ENCODE measurements around the gene MTHFD1.
"Not testable (repeated sequence)": the region's sequence is repeated elsewhere in the genome, so short reads cannot be mapped to it uniquely, and the experiment has no call there.

MTHFD1 gene

DNA sequence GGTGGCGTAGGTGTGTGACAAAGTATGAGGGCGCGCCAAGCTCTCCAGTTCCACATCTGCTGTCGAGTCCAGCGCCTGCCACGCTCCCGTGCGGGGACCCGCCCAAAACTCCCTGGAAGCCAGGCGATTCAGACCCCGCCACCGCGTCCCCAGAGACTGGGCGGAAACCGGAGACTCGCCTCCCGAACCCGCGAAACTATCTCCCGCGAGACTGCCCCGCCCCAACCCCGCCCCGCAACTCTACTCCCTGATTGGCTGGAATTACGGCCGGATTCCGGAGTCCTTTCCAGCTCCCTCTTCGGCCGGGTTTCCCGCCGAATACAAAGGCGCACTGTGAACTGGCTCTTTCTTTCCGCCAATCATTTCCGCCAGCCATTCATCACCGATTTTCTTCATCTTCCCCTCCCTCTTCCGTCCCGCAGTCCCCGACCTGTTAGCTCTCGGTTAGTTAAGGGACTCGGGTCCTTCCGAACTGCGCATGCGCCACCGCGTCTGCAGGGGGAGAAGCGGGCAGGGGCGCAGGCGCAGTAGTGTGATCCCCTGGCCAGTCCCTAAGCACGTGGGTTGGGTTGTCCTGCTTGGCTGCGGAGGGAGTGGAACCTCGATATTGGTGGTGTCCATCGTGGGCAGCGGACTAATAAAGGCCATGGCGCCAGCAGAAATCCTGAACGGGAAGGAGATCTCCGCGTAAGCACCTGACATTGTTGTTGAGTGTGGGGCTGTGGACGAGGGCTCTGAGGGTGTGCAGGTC lies at the start of gene MTHFD1:
TSS of gene MTHFD1 (plus strand) at position 572 of the 751 bp plus-strand sequence. CDS start at position 647, 75 bp downstream.
- peak; percentile 100 for DNase-seq (ENCODE audit: low read depth, low spot score)

DNA sequence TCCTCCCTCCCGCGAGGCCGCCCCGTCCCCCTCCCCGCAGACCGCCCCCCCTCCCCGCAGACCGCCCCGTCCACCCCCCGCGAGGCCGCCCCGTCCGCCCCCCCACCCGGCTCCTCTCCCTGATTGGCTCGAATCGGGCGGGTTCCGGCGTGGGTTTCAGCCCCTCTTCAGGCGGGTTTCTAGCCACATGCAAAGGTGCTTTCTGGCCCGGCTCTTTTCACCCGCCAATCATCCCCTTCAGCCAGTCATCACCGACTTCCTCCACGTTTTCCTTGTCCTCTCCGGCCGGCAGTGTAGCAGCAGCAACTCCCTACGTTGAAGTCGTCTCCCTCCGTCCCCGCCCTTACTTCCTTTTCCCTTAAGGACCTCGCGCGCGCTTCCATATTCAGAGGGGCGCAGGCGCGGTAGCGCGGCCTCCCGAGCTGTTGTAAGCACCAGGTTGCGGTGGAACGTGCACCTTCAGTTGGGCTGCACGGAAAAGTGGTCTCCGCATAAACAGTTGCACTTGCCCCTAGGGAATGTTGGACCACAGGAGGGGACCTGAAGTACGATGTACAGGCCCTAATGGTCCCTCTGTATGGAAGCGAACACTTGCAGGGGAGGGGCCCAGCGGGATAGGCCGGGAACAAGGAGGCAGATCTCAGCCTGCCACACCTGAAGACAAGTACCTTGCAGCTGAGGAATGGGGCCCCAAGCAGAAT lies 49.4 kb upstream of the MTHFD1 start:
- DNase-seq (ENCODE audit: low read depth, low spot score): peak; percentile 98

DNA sequence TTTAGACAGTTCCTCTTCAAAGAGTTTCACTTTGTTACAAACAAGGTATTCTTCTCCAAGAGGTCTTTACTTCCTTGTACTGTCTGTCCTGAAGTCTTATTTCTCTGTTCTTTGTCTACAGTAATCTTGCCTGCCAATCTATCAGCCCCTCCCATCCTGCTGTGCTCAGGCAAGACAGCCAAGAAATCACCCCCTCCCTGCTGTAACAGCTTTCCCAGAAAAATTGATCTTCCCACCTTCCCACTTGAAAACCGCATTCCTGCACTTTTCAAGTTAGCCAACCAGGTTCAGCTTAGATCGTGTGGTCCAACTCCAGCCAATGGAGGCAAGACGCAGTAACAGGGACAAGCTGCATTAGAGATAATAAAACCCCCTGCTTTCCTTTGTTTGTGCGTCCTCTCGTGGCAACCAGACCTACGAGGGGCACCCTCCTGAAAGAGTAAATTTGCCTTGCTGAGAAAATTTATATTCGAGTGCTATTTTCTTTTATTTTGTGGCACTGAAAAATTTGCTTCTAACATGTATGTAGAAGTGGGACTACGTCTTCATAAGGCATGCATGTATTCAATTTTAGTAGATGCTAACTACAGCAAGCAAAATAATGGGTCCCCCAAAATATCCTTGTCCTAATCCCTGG lies 47.5 kb upstream of the MTHFD1 start:
- peak; percentile 19 for DNase-seq (ENCODE audit: low read depth, low spot score)

DNA sequence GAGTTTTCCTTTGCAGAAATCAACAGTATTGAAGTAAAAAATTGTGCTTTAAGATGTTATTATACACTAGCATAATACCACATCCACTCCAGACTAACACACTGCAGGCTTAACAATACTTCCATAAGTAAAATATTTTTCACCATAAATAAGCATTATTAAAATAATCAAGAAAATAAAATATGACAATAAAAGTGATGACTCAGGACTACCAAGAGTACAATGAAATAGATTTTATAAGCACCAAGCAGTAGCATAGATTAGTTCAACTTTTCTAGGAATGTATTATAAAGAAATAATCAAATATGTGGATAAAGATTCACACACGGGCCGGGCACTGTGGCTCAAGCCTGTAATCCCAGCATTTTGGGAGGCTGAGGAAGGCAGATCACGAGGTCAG lies 40.4 kb upstream of the MTHFD1 start:
- no peak for DNase-seq (ENCODE audit: low read depth, low spot score)

DNA sequence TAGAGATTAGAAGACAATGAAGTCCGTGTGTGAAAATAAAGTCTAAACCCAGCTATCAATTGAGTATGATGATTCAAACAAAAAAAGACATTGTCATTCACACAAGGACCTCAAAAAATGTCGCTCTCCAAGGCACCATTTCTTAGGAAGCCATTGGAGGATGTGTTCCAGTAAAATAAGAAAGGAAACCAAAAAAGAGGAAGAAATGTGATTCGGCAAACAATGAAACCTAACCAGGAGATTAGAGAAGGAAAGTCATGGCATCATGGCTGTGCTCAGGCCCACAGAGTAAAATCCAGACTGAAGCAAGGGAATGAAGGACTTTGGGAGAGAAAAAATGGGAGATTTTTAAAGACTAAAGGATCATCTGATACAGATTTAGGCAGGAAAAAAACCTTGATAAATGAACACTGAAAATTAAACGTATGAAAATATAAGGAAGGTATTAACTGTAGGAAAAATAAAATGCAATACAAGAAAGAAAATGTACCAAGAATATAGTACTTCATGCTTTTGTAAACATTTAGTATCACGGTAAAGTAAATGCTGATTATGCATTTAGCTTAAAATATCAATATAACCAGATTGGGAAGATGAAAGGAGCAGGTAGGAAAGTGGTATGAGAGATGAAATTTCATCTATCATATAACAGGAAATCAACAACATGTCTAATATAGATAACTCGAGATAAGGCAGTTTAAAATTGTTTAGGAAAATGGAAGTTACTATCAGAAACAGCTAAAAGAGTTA lies 38.2 kb upstream of the MTHFD1 start:
- no peak for DNase-seq (ENCODE audit: low read depth, low spot score)

DNA sequence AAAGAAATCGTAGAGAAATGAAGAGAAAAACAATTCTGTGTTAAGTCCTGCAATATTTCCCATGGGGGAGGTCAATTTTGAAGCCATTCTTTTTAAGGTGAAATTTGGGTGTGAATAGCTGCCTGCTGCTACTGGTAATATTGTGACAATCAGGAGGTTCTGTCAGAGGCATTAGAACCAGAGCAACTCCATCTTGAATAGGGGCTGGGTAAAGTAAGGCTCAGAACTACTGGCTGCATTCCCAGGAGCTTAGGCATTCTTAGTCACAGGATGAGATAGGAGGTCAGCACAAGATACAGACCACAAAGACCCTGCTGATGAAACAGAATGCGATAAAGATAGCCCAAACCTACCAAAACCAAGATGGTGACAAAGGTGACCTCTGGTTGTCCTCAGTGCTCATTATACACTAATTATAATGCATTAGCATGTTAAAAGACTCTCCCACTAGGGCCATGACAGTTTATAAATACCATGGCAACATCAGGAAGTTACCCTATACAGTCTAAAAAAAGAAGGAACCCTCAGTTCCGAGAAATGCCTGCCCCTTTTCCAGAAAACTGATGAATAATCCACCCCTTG lies 24.8 kb upstream of the MTHFD1 start:
- peak; percentile 9 for DNase-seq (ENCODE audit: low read depth, low spot score)

DNA sequence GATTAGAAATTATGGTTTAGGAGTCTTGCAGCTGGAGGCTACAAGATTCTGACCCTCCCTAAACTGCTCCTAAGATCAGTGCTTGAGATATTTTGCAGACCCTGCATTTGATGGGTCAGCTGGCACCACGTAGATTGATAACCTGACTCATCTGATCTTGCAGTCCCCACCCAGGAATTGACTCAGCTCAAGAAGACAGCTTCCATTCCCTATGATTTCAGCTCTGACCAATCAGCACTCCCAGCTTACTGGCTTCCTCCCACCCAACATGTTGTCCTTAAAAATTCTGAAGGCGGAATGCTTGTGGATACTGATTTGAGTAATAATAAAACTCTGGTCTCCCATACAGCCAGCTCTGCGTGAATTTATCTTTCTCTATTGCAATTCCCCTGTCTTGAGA lies 23.2 kb upstream of the MTHFD1 start:
- DNase-seq (ENCODE audit: low read depth, low spot score): no peak

DNA sequence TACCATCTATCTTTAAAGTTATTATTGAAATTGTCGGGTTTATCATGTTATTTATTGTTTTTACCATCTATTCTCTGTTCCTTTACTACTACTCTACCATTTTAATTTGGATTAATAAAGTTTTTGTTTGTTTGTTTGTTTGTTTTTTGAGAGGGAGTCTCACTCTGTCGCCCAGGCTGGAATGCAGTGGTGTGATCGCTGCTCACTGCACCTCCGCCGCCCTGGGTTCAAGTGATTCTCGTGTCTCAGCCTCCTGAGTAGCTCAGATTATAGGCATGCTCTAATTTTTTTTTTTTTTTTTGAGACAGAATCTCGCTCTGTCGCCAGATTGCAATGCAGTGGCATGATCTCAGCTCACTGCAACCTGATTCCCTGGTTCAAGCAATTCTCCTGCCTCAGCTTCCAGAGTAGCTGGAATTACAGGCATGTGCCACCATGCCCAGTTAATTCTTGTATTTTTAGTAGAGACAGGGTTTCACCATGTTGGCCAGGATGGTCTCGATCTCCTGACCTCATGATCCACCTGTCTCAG lies 22.7 kb upstream of the MTHFD1 start:
- not testable (repeated sequence) for DNase-seq (ENCODE audit: low read depth, low spot score)

DNA sequence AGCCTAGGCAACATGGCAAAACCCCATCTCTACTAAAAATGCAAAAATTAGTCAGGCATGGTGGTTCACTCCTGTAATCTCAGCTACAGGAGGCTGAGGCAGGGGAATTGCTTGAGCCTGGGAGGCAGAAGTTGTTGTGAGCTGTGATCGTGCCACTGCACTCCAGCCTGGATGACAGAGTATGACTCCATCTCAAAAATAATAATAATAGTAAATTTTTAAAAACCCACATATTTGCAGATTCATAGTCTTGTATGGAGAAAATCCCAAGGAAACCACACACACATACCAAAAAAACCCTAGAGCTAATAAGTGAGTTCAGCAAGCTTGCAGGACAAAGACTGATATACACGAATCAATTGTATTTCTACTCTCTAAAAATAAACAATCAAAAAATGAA lies 19.0 kb upstream of the MTHFD1 start:
- no peak for DNase-seq (ENCODE audit: low read depth, low spot score)

DNA sequence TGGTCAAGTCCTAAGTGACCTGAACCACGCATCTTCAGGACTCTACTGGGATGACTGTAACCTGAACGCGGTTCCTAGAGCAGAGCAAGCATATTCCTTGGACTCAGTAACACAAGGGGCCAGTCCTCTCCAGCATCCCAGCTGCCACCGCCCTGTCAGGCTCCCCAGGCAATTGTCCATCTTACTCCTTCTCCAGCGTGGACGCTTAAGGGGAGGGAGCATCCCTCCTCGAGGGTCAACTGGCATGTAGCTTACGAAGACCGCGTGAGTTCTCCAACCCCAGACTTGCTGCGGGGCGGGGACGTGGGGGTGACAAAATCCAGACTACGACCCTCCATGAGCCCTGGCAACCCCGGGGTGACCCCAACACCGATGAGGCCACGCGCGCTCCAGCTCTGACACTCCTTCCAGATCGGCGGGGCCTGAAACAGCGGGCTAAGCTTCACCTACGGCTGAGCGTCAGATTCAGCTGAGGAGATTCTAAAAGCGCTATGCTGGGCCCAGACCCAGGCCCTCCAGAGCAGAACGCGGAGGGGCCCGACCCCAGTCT lies 846 bp upstream of the MTHFD1 start:
- peak; percentile 71 for DNase-seq (ENCODE audit: low read depth, low spot score)

DNA sequence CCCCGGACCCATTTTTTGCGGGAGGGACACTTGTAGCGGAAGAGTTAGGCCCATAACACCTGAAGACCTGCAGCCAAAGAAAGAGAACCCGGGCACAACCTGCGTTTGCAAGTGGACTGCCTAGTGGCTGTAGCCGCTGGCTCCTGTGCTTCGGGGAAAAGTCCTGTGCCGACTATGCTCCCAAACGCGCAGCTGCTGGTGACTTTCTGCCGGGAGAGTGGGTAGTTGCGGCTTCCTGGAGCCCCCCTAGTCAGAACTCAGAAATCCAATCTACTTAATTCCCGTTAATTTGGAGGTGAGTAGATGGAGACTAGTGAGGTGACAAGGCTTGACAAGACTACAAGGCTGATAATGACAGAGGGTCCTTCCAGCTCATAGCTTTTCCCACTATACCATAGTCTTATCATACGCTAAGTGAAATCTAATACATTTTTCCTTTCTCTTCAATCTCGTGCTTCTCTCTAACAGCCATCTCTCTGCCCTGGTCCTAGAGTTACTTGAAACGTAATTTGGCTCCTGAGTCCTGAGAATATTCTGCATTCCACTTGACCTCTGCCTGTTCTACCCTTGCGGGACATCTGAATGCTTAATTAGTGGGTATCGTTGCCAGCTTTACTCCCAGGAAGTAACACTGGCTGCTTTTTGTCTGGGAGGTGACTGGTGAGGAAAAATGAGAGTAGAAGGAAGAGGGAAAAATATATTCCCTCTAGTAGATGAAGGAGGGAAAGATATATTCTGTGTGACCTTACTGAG lies 556 bp downstream of the MTHFD1 start:
- peak; percentile 21 for DNase-seq (ENCODE audit: low read depth, low spot score)

DNA sequence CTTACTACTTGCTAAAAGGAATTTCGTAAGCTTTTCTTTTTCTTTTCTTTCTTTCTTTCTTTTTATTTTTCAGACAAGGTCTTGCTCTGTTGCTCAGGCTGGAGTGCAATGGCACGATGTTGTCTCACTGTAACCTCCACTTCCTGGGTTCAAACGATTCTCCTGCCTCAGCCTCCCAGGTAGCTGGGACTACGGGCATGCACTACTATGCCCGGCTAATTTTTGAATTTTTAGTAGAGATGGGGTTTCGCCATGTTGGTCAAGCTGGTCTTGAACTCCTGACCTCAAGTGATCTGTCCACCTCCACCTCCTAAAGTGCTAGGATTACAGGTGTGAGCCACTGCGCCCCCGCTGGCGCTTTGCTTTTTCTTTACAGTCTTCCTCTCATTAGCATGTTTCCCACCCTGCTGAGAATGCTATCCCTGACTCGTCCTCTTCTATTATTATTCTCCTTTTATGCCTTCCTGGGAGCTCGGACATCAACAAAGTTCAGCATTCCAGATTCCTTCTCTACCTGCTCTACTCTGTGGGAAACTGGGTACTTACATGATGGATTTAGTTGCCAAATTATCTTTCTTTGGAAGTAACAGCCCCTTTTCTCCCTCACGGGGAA lies 3.1 kb downstream of the MTHFD1 start:
- peak; percentile 90 for DNase-seq (ENCODE audit: low read depth, low spot score)

DNA sequence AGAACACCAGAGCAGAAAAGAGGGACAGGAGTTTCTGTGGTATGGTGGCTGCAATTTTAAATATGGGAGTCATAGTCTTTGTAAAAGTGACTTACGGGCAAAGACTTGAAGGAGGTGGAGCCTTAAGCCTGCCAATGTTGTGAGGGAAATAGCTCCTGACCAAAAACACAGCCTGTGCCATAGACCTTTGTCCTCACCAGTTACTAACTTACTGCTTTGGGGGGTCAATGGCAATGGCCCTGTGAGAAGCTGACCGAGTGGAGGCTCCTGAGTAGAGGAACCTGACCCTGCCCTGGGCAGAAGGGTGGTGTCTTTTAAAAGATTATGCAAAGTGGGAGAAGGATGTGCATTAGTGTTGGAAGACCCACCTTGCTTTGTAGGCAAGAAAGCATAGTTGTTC lies 3.8 kb downstream of the MTHFD1 start:
- peak; percentile 17 for DNase-seq (ENCODE audit: low read depth, low spot score)

DNA sequence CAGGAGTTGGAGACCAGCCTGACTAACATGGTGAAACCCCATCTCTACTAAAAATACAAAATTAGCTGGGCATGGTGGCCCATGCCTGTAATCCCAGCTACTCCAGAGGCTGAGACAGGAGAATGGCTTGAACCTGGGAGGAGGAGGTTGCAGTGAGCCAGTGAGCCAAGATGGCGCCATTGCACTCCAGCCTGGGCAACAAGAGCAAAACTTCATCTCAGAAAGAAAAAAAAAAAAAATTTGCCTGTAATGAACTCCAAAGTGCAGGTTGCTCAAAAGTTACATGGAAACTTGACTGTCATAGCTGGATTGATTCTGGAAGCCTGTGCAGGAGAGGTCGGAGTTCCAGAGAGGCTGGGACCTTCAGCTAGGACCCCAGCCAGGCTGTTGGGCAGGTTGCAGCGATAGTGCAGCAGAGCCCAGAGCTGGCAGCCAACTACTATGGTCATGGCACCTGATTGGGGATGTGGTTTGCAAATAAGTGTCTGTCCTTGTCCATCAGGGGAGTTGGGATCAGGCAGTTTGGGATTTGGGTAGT lies 5.1 kb downstream of the MTHFD1 start:
- not testable (repeated sequence) for DNase-seq (ENCODE audit: low read depth, low spot score)

DNA sequence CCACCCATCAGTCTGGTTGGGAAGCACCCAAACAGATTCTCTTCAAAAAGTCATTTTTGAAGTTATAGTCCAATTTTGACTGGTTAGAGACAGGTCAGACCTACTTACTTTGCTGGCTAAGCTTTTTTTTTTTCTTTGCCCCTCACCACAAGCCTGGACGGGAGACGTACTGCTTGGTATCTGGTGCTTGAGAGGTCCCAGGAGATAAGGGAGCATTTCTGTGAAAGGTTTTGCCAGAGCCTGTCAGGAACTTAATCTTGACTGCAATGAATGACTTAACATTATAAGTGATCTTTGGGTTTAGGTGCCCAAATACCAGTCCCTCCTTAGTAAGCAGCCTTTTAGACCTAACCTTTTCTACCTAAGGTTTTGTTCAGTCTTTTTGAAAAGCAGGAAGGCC lies 6.3 kb downstream of the MTHFD1 start:
- peak; percentile 34 for DNase-seq (ENCODE audit: low read depth, low spot score)

DNA sequence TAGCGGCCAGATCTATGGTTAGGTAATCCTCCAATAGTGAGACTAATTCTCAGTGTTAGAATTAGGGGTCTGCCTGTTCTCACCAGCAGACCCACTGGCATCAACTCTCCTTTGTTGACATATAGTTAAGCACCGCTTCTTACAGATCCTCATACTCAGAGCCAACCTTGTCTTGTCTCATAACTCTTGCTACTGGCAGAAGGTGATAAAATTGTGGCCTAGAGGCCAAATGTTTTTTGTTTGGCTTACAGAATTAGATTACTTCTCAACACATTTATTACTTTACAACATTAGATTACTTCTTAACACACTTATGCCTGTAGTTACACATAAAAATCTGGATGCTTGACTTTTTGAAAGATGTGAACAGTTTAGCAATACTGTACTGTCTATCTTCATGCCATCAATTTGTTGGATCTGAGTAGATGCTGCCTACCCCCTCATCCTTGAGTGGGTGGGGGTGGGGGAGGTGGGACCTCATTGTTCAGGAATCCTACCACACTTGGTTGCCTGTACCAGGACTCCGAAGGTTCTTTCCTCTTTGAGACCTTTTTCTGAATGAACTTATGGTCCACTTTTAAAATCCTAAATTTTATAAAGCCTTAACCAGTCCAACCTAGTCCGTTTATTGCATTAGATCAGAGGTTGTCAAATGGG lies 7.0 kb downstream of the MTHFD1 start:
- DNase-seq (ENCODE audit: low read depth, low spot score): no peak

DNA sequence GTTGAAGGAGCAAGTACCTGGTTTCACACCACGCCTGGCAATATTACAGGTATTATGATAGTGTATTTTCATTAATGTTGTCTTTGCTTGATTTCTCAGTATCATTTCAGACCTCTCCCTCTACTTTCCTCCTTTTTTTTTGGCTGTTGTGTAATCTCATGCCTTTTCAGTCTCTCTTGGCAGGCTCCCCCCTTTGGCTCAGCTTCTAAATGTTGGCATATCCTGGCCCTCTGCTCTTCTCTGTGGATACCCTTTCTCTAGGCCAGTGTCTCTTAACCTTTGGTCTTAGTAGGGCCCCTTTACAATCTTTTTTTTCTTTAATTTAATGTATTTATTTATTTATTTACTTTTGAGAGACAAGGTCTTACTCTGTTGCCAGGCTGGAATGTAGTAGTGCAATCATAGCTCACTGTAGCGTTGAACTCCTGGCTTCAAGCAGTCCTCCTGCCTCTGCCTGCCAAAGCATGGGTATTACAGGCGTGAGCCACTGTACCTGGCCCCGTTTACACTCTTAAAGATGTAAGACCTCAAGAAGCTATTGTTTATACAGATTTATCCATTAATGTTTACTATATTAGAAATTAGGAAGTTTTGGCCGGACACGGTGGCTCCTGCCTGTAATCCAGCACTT lies 12.8 kb downstream of the MTHFD1 start:
- DNase-seq (ENCODE audit: low read depth, low spot score): no peak

DNA sequence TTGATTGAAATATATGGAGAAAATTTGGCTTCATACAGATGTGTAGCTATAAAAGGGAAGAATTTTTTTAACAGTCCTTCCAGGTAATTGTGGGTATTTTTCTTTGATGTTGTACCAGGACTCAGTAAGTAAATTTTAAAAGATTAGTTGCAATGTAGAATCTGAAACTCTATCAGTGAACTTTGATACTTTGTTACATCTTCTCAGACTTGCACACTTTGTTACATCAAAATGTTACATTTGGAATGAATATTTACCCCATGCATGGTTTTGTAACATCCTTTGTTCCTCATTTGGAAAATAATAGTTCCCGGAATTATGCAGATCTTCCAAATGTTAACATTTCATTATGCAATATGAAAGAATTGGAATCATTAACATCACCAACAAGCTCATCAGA lies 13.8 kb downstream of the MTHFD1 start:
- no peak for DNase-seq (ENCODE audit: low read depth, low spot score)

DNA sequence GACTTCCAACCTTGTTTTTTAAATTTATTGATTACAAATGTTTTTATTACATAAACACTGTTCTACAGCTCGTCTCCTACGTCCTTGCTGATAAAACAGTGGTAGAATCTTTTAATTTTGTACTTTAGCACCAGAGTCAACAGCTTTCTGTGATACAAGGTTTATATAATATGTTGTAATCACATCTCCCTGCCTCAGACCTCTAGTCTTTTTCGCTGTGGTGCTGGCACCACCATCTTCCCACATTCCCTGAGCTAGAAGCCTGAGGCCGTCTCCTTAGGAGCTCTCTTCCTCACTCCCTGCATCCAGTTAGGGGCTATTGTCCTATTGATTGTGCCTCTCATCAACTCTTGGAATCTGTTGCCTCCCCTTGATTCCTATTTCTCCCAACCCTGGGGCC lies 17.1 kb downstream of the MTHFD1 start:
- DNase-seq (ENCODE audit: low read depth, low spot score): peak; percentile 56
